Fibroblast of pulmonary artery (primary cell): Measurements from ENCODE around the gene SOX18.

Experiments used
- DNase-seq: peaks from one replicate; pipeline ENCODE4 v3.0.0-alpha.2; 2010; ENCODE audit warnings: low read depth
- H3K4me3 ChIP-seq: replicated peaks from 2 replicates; pipeline ENCODE4 v1.5.1; 2011; ENCODE audit warnings: low read depth, mild to moderate bottlenecking, control low read depth, low read length, moderate library complexity
- CTCF ChIP-seq: IDR thresholded peaks from 2 replicates; pipeline ENCODE4 v1.5.1; 2011; ENCODE audit warnings: mild to moderate bottlenecking, control low read depth, low read length, inconsistent platforms; ENCODE audit errors: missing control alignments

SOX18 gene

GRCh38 chr20:64049060-64049877, at the start of gene SOX18:
SOX18 (minus strand) TSS chr20:64049639; CDS start chr20:64049516, 123 bp downstream.
- peak within 1 kb of the TSS; percentile 34 for H3K4me3 ChIP-seq
- peak; percentile 34 for DNase-seq
- TF ChIP-seq CTCF = no peak

- H3K4me3 ChIP-seq = no peak overlapping the region
- TF ChIP-seq CTCF = no peak
- no peak for DNase-seq
Measured at GRCh38 chr20:64098471-64099013, 49.1 kb upstream of the SOX18 start.

GRCh38 chr20:64096535-64096934, 47.1 kb upstream of the SOX18 start:
- no peak overlapping the region for H3K4me3 ChIP-seq
- no peak for DNase-seq
- TF ChIP-seq CTCF = no peak

GRCh38 chr20:64095927-64096326, 46.5 kb upstream of the SOX18 start:
- TF ChIP-seq CTCF = no peak
- H3K4me3 ChIP-seq = no peak overlapping the region
- no peak for DNase-seq

GRCh38 chr20:64095455-64095854, 46.0 kb upstream of the SOX18 start:
- no peak for TF ChIP-seq CTCF
- H3K4me3 ChIP-seq = no peak overlapping the region

GRCh38 chr20:64093013-64093503, 43.6 kb upstream of the SOX18 start:
- no peak for TF ChIP-seq CTCF
- no peak overlapping the region for H3K4me3 ChIP-seq
- DNase-seq = no peak

More at GRCh38 chr20:64095455-64095854, 46.0 kb upstream of the SOX18 start:
- DNase-seq = no peak
